ENCODE measurements around the gene BNC1.
"Not testable (repeated sequence)": the region's sequence is repeated elsewhere in the genome, so short reads cannot be mapped to it uniquely, and the experiment has no call there.

The BNC1 gene

DNA sequence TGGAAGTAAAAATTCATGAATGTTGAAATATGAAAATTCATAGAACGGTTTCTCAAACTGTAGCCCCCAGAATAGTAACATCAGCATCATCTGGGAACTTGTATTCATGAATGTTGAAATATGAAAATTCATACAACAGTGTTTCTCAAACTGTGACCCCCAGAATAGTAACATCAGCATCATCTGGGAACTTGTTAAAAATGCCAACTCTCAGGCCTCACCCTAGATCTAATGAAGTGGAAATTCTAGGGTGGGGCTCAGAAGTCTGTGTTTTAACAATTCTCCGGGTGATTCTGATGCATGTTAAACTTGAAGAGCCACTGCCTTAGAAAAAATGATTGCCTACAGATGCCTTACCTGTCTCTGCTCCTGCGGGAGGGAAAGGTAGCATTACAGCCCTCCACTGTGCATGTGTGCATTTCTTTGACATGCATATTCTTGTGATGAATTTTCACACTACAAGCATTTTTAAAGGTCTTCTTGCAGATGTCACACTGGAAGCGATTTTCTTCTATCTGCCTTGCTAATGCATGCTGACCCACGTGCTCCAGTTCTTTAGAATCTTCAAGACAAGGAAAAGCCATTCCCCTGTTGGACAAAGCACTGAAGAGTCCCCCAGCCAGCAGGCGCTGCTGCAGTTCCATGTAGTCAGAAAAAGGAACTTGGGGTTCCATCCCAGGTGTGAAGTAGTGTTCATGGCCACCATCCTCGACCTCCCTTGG is 21.7 kb downstream of the BNC1 start:
- TF ChIP-seq POLR2A (IDR thresholded peaks at IDR 0.05; ENCODE audit: low read depth, low read length) (no peak), POU2F2 (IDR thresholded peaks at IDR 0.05; ENCODE audit: low read depth, low read length) (no peak), SPI1 (IDR thresholded peaks at IDR 0.05; ENCODE audit: low read depth, low read length) (no peak), PAX5 (IDR thresholded peaks at IDR 0.05; ENCODE audit: insufficient read depth, low read length, severe bottlenecking) (no peak), TAF1 (IDR thresholded peaks at IDR 0.05; ENCODE audit: low read depth, low read length) (no peak), POLR2AphosphoS5 (IDR thresholded peaks at IDR 0.05; ENCODE audit: low read depth, low read length) (no peak)
- no peak for FAIRE-seq
- DNase-seq (ENCODE audit: insufficient read length, low spot score) = no peak

DNA sequence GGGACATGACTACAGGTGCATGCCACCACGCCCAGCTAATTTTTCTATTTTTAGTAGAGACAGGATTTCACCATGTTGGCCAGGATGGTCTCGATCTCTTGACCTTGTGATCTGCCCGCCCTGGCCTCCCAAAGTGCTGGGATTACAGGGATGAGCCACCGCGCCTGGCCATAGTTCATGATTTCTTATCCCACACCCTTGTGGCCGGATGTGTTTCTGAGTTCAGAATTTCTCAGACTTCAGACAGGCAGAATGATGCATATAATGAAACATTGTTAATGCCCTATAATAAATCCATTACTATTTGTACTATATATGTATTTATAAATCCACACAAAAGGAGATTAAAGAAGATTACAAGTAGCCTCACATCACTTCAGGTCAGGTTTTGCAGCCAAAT is 22.3 kb downstream of the BNC1 start:
- not testable (repeated sequence) for DNase-seq (ENCODE audit: insufficient read length, low spot score); FAIRE-seq

DNA sequence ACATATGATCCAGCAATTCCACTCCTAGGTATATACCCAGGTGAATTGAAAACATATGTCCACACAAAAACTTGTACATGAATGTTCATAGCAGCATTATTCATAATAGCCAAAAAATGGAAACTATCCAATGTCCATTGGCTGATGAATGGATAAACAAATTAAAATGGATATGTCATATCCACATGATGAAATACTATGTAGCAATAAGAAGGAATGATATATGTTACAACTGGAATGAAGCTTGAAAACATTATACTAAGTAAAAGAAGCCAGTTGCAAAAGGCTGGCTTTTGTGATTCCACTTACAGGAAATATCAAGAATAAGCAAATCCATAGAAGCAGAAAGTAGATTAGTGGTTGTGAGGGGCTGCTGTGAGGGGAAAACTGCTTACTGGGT is 33.7 kb downstream of the BNC1 start:
- no peak for FAIRE-seq
- no peak for DNase-seq (ENCODE audit: insufficient read length, low spot score)
- no peak for TF ChIP-seq SPI1 (IDR thresholded peaks at IDR 0.05; ENCODE audit: low read depth, low read length)
- TF ChIP-seq PAX5 (IDR thresholded peaks at IDR 0.05; ENCODE audit: insufficient read depth, low read length, severe bottlenecking) = no peak
- no peak for TF ChIP-seq POLR2AphosphoS5 (IDR thresholded peaks at IDR 0.05; ENCODE audit: low read depth, low read length)
- TF ChIP-seq TAF1 (IDR thresholded peaks at IDR 0.05; ENCODE audit: low read depth, low read length) = no peak
- TF ChIP-seq POLR2A (IDR thresholded peaks at IDR 0.05; ENCODE audit: low read depth, low read length) = no peak
- TF ChIP-seq POU2F2 (IDR thresholded peaks at IDR 0.05; ENCODE audit: low read depth, low read length) = no peak

- DNase-seq (ENCODE audit: insufficient read length, low spot score) (no peak), FAIRE-seq (no peak)
- TF ChIP-seq TAF1 (IDR thresholded peaks at IDR 0.05; ENCODE audit: low read depth, low read length) = no peak
- TF ChIP-seq POU2F2 (IDR thresholded peaks at IDR 0.05; ENCODE audit: low read depth, low read length) = no peak
- no peak for TF ChIP-seq SPI1 (IDR thresholded peaks at IDR 0.05; ENCODE audit: low read depth, low read length)
- TF ChIP-seq PAX5 (IDR thresholded peaks at IDR 0.05; ENCODE audit: insufficient read depth, low read length, severe bottlenecking) = no peak
- no peak for TF ChIP-seq POLR2A (IDR thresholded peaks at IDR 0.05; ENCODE audit: low read depth, low read length)
- no peak for TF ChIP-seq POLR2AphosphoS5 (IDR thresholded peaks at IDR 0.05; ENCODE audit: low read depth, low read length)
These were observed 35.5 kb downstream of the BNC1 start for GRCh38 chr15:83249030-83249343.

DNA sequence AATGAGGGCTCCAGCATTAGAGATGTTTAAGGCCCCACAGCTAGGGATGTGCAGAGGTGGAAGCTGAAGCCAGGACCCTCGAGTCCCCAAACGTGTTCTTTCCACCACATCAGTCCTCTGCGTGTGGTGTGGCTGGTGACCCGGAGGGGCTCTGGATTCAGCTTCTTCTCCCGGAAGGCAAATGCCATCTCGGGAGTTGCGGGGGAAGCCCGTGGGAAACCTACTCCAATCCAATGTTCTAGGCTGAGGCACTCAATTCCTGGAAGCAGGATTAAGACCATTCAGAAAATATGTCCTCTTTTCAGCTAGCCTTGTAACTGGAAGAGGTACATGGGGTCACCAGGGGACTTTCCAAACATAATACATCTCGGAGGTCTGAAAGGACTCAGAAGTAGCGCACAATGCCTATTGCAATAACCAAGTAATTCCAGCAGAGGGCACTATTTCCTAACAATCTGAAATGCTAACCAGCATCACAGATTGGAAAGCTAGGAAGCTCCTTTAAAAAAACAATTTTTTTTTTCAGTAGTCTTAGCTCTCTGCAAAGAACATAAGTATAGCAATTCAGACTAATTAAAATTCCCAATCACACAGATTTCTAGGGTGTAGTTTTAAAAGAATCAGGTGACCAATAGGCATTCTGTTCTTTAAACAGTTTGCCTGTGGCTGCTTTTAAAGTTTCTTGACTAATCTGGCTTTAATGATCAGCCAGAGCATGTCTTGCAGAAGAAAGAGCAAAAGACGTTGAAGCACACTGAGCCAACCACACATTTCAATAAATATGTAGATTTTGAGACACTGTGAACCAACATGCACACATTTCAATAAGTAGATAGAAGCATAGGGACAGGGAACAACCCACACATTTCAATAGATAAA is 36.1 kb downstream of the BNC1 start:
- peak; percentile 77 for FAIRE-seq
- no peak for DNase-seq (ENCODE audit: insufficient read length, low spot score)
- no peak for TF ChIP-seq POLR2A (IDR thresholded peaks at IDR 0.05; ENCODE audit: low read depth, low read length)
- TF ChIP-seq POLR2AphosphoS5 (IDR thresholded peaks at IDR 0.05; ENCODE audit: low read depth, low read length) = no peak
- no peak for TF ChIP-seq SPI1 (IDR thresholded peaks at IDR 0.05; ENCODE audit: low read depth, low read length)
- no peak for TF ChIP-seq TAF1 (IDR thresholded peaks at IDR 0.05; ENCODE audit: low read depth, low read length)
- TF ChIP-seq POU2F2 (IDR thresholded peaks at IDR 0.05; ENCODE audit: low read depth, low read length) = no peak
- no peak for TF ChIP-seq PAX5 (IDR thresholded peaks at IDR 0.05; ENCODE audit: insufficient read depth, low read length, severe bottlenecking)

- TF ChIP-seq POLR2A (IDR thresholded peaks at IDR 0.05; ENCODE audit: low read depth, low read length) (no peak), TAF1 (IDR thresholded peaks at IDR 0.05; ENCODE audit: low read depth, low read length) (no peak), SPI1 (IDR thresholded peaks at IDR 0.05; ENCODE audit: low read depth, low read length) (no peak), POU2F2 (IDR thresholded peaks at IDR 0.05; ENCODE audit: low read depth, low read length) (no peak), PAX5 (IDR thresholded peaks at IDR 0.05; ENCODE audit: insufficient read depth, low read length, severe bottlenecking) (no peak), POLR2AphosphoS5 (IDR thresholded peaks at IDR 0.05; ENCODE audit: low read depth, low read length) (no peak)
- FAIRE-seq = no peak
- no peak for DNase-seq (ENCODE audit: insufficient read length, low spot score)
These were observed 40.8 kb downstream of the BNC1 start for GRCh38 chr15:83243634-83244033.

- FAIRE-seq (no peak), DNase-seq (ENCODE audit: insufficient read length, low spot score) (no peak)
- no peak for TF ChIP-seq POLR2A (IDR thresholded peaks at IDR 0.05; ENCODE audit: low read depth, low read length)
- no peak for TF ChIP-seq POU2F2 (IDR thresholded peaks at IDR 0.05; ENCODE audit: low read depth, low read length)
- TF ChIP-seq SPI1 (IDR thresholded peaks at IDR 0.05; ENCODE audit: low read depth, low read length) = no peak
- TF ChIP-seq POLR2AphosphoS5 (IDR thresholded peaks at IDR 0.05; ENCODE audit: low read depth, low read length) = no peak
- no peak for TF ChIP-seq PAX5 (IDR thresholded peaks at IDR 0.05; ENCODE audit: insufficient read depth, low read length, severe bottlenecking)
- no peak for TF ChIP-seq TAF1 (IDR thresholded peaks at IDR 0.05; ENCODE audit: low read depth, low read length)
These were observed 54.2 kb downstream of the BNC1 start for GRCh38 chr15:83230242-83230641.

GRCh38 chr15:83225449-83225848 is 59.0 kb downstream of the BNC1 start:
- TF ChIP-seq POLR2AphosphoS5 (IDR thresholded peaks at IDR 0.05; ENCODE audit: low read depth, low read length) (no peak), TAF1 (IDR thresholded peaks at IDR 0.05; ENCODE audit: low read depth, low read length) (no peak), PAX5 (IDR thresholded peaks at IDR 0.05; ENCODE audit: insufficient read depth, low read length, severe bottlenecking) (no peak), POLR2A (IDR thresholded peaks at IDR 0.05; ENCODE audit: low read depth, low read length) (no peak), POU2F2 (IDR thresholded peaks at IDR 0.05; ENCODE audit: low read depth, low read length) (no peak), SPI1 (IDR thresholded peaks at IDR 0.05; ENCODE audit: low read depth, low read length) (no peak)
- FAIRE-seq = no peak
- DNase-seq (ENCODE audit: insufficient read length, low spot score) = no peak

DNA sequence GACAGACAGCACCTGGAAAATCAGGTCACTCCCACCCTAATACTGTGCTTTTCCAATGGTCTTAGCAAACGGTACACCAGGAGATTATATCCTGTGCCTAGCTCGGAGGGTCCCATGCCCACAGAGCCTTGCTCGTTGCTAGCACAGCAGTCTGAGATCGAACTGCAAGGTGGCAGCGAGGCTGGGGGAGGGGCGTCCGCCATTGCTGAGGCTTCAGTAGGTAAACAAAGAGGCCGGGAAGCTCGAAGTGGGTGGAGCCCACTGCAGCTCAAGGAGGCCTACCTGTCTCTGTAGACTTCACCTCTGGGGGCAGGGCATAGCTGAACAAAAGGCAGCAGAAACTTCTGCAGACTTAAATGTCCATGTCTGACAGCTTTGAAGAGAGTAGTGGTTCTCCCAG is 62.7 kb downstream of the BNC1 start:
- DNase-seq (ENCODE audit: insufficient read length, low spot score); FAIRE-seq: not testable (repeated sequence)

GRCh38 chr15:83219026-83219425 is 65.4 kb downstream of the BNC1 start:
- no peak for TF ChIP-seq POLR2AphosphoS5 (IDR thresholded peaks at IDR 0.05; ENCODE audit: low read depth, low read length)
- no peak for TF ChIP-seq TAF1 (IDR thresholded peaks at IDR 0.05; ENCODE audit: low read depth, low read length)
- no peak for TF ChIP-seq POU2F2 (IDR thresholded peaks at IDR 0.05; ENCODE audit: low read depth, low read length)
- no peak for TF ChIP-seq POLR2A (IDR thresholded peaks at IDR 0.05; ENCODE audit: low read depth, low read length)
- no peak for TF ChIP-seq PAX5 (IDR thresholded peaks at IDR 0.05; ENCODE audit: insufficient read depth, low read length, severe bottlenecking)
- TF ChIP-seq SPI1 (IDR thresholded peaks at IDR 0.05; ENCODE audit: low read depth, low read length) = no peak
- DNase-seq (ENCODE audit: insufficient read length, low spot score) (no peak), FAIRE-seq (no peak)
